Effector memory CD4-positive, alpha-beta T cell (primary cell): Measurements from ENCODE around the gene FARP1.
"Not testable (repeated sequence)": the region's sequence is repeated elsewhere in the genome, so short reads cannot be mapped to it uniquely, and the experiment has no call there.

ENCODE experiments used
- DNase-seq, 3 donors: peaks; one replicate each; pipeline ENCODE4 v3.0.0-alpha.2; 2020
- H3K27ac ChIP-seq: 2 replicates; pipeline ENCODE4 v1.7.0; 2013; ENCODE audit warnings: mild to moderate bottlenecking, low read length, moderate library complexity; ENCODE audit not compliant: insufficient read depth, poor library complexity, severe bottlenecking
- H3K27me3 ChIP-seq: replicated peaks from 2 replicates; pipeline ENCODE4 v1.7.0; 2013; ENCODE audit warnings: mild to moderate bottlenecking, low read length; ENCODE audit not compliant: insufficient read depth, control insufficient read depth, poor library complexity, severe bottlenecking
- H3K36me3 ChIP-seq: 2 replicates; pipeline ENCODE4 v1.7.0; 2013; ENCODE audit warnings: mild to moderate bottlenecking, low read length, moderate library complexity; ENCODE audit not compliant: control insufficient read depth, insufficient read depth
- H3K4me1 ChIP-seq: 2 replicates; pipeline ENCODE4 v1.7.0; 2013; ENCODE audit warnings: low read length, mild to moderate bottlenecking; ENCODE audit not compliant: control insufficient read depth, insufficient read depth, poor library complexity, severe bottlenecking
- H3K4me3 ChIP-seq: 2 replicates; pipeline ENCODE4 v1.7.0; 2013; ENCODE audit warnings: low read length, low read depth, mild to moderate bottlenecking; ENCODE audit not compliant: insufficient read depth, poor library complexity, severe bottlenecking
- H3K9me3 ChIP-seq: 2 replicates; pipeline ENCODE4 v1.7.0; 2013; ENCODE audit warnings: mild to moderate bottlenecking, low read length, moderate library complexity; ENCODE audit not compliant: control insufficient read depth

Gene FARP1

GRCh38 chr13:98265692-98266551 lies 123.0 kb downstream of the FARP1 start:
- H3K27ac ChIP-seq = no peak overlapping the region
- no peaks in the 10 kb centered on the region for H3K9me3 ChIP-seq
- H3K4me3 ChIP-seq = no peak overlapping the region
- no peaks in the 10 kb centered on the region for H3K36me3 ChIP-seq
- no peaks in the 10 kb centered on the region for H3K4me1 ChIP-seq
- DNase-seq = no peak
- H3K27me3 ChIP-seq = no peaks in the 10 kb centered on the region

- H3K36me3 ChIP-seq = no peaks in the 10 kb centered on the region
- H3K27ac ChIP-seq = no peak overlapping the region
- no peak for DNase-seq
- no peaks in the 10 kb centered on the region for H3K27me3 ChIP-seq
- H3K4me1 ChIP-seq = no peaks in the 10 kb centered on the region
- H3K4me3 ChIP-seq = no peak overlapping the region
- H3K9me3 ChIP-seq = no peaks in the 10 kb centered on the region
These were observed 124.4 kb downstream of the FARP1 start for GRCh38 chr13:98267080-98267912.

GRCh38 chr13:98269386-98269785 lies 126.5 kb downstream of the FARP1 start:
- H3K4me1 ChIP-seq = no peaks in the 10 kb centered on the region
- H3K4me3 ChIP-seq = no peak overlapping the region
- H3K27me3 ChIP-seq = no peaks in the 10 kb centered on the region
- DNase-seq = no peak
- no peaks in the 10 kb centered on the region for H3K36me3 ChIP-seq
- H3K27ac ChIP-seq = no peak overlapping the region
- H3K9me3 ChIP-seq = no peaks in the 10 kb centered on the region

GRCh38 chr13:98270819-98271218 lies 127.9 kb downstream of the FARP1 start:
- DNase-seq = no peak
- Histone ChIP-seq H3K4me3 (no peak overlapping the region), H3K27ac (no peak overlapping the region), H3K9me3 (no peaks in the 10 kb centered on the region), H3K27me3 (no peaks in the 10 kb centered on the region), H3K36me3 (no peaks in the 10 kb centered on the region), H3K4me1 (no peaks in the 10 kb centered on the region)

- H3K27me3 ChIP-seq, H3K4me1 ChIP-seq, H3K9me3 ChIP-seq, H3K4me3 ChIP-seq, H3K27ac ChIP-seq, H3K36me3 ChIP-seq, DNase-seq: not testable (repeated sequence)
These were observed 128.8 kb downstream of the FARP1 start for GRCh38 chr13:98271646-98272045.

GRCh38 chr13:98272549-98272948 lies 129.7 kb downstream of the FARP1 start:
- no peaks in the 10 kb centered on the region for H3K36me3 ChIP-seq
- DNase-seq = no peak
- H3K9me3 ChIP-seq = no peaks in the 10 kb centered on the region
- no peaks in the 10 kb centered on the region for H3K27me3 ChIP-seq
- no peaks in the 10 kb centered on the region for H3K4me1 ChIP-seq
- no peak overlapping the region for H3K4me3 ChIP-seq
- no peak overlapping the region for H3K27ac ChIP-seq

- H3K9me3 ChIP-seq = no peaks in the 10 kb centered on the region
- H3K36me3 ChIP-seq = no peaks in the 10 kb centered on the region
- no peak overlapping the region for H3K4me3 ChIP-seq
- DNase-seq = no peak
- H3K4me1 ChIP-seq = no peaks in the 10 kb centered on the region
- H3K27me3 ChIP-seq = no peaks in the 10 kb centered on the region
- H3K27ac ChIP-seq = no peak overlapping the region
These were observed 130.4 kb downstream of the FARP1 start for GRCh38 chr13:98273067-98273823.

GRCh38 chr13:98273824-98274742 lies 131.2 kb downstream of the FARP1 start:
- H3K27me3 ChIP-seq = no peaks in the 10 kb centered on the region
- no peaks in the 10 kb centered on the region for H3K9me3 ChIP-seq
- DNase-seq = no peak
- no peak overlapping the region for H3K4me3 ChIP-seq
- H3K4me1 ChIP-seq = no peaks in the 10 kb centered on the region
- H3K27ac ChIP-seq = no peak overlapping the region
- no peaks in the 10 kb centered on the region for H3K36me3 ChIP-seq

- Histone ChIP-seq H3K4me1 (no peaks in the 10 kb centered on the region), H3K27ac (no peak overlapping the region), H3K27me3 (no peaks in the 10 kb centered on the region), H3K9me3 (no peaks in the 10 kb centered on the region), H3K36me3 (no peaks in the 10 kb centered on the region), H3K4me3 (no peak overlapping the region)
- no peak for DNase-seq
These were observed 132.1 kb downstream of the FARP1 start for GRCh38 chr13:98274921-98275487.
